Epithelial cell of proximal tubule (primary cell): ENCODE results near the gene BLMH. TPM values are rescaled to one million over a fixed set of nuclear protein-coding genes. Genes with fewer than 3 reads are reported as not detected.

Source experiments
- DNase-seq: peaks from one replicate; pipeline ENCODE4 v3.0.0-alpha.2; 2011; ENCODE audit warnings: low read depth
- H3K4me3 ChIP-seq: 2 replicates; pipeline ENCODE4 v1.5.1; 2011; ENCODE audit warnings: low read depth, mild to moderate bottlenecking, low read length
- total RNA-seq: library from RNA; depleted of rRNA; stranded (reverse); fragments of >200 nt; gene quantifications from 2 replicates; pipeline ENCODE4 v1.2.3, GENCODE V29; 2015
- TF ChIP-seq, protein P1 (sequence below): conservative IDR thresholded peaks from 2 replicates; pipeline ENCODE4 v1.5.1; 2012; ENCODE audit warnings: low read depth, mild to moderate bottlenecking, low read length

Gene BLMH
- total RNA-seq, 1 donor from 2014 or later: 16.8 TPM

DNA sequence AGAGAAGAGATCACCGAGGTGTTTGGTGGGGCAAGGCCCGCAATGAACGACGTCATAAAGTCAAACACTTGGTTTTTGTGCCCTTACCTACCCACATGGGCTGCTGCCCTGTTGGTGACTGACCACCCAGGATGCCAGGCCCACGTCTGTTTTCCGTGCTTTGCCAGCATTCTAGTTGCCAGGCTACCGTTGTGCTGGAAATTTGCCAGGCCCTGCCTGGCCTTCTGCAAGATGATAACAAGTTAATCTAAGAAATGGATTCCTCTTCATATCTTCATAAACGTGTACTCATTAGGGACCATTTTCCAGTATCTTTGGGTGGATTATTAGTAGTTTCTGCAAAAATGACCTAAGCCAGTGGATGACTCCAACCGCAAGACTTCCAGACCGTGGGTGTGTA, 91.6 kb downstream of the BLMH start:
- DNase-seq: no peak
- no peak overlapping the region for H3K4me3 ChIP-seq
- TF ChIP-seq, protein P1, sequence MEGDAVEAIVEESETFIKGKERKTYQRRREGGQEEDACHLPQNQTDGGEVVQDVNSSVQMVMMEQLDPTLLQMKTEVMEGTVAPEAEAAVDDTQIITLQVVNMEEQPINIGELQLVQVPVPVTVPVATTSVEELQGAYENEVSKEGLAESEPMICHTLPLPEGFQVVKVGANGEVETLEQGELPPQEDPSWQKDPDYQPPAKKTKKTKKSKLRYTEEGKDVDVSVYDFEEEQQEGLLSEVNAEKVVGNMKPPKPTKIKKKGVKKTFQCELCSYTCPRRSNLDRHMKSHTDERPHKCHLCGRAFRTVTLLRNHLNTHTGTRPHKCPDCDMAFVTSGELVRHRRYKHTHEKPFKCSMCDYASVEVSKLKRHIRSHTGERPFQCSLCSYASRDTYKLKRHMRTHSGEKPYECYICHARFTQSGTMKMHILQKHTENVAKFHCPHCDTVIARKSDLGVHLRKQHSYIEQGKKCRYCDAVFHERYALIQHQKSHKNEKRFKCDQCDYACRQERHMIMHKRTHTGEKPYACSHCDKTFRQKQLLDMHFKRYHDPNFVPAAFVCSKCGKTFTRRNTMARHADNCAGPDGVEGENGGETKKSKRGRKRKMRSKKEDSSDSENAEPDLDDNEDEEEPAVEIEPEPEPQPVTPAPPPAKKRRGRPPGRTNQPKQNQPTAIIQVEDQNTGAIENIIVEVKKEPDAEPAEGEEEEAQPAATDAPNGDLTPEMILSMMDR: no peak

DNA sequence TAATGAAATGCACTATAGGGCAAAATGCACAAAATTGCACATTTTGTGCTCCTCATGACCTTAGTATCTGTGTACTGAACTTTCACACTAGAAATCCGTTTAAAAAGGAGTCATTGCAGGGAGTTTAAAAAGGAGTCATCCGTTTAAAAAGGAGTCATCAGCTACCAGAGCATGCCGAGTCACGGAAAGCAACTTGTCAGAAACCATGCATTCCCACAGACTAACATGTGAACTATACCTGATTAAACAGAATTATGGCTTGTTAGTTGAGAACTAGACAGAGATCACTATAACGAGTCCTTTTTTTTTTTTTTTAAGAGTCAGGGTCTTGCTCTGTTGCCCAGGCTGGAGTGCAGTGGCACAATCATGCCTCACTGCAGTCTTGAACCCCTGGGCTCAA, 92.1 kb downstream of the BLMH start:
- TF ChIP-seq, protein P1: no peak
- DNase-seq: no peak
- H3K4me3 ChIP-seq: no peak overlapping the region

Other genes starting within 250 kb of the BLMH start
- gene NSRP1, start 175.1 kb downstream of the BLMH start, total RNA-seq: 6.9 and 7.0 TPM in 2 replicates
- not detected in 2 replicates for gene SLC6A4, start 56.2 kb downstream of the BLMH start, total RNA-seq
- not detected in 2 replicates for gene TMIGD1, start 42.1 kb upstream of the BLMH start, total RNA-seq
- 49.7 and 124 TPM in 2 replicates for gene CPD, start 87.0 kb upstream of the BLMH start, total RNA-seq
- gene GOSR1, start 185.5 kb upstream of the BLMH start, total RNA-seq: 23.9 and 26.1 TPM in 2 replicates